GM19452 (cell line): Measurements from ENCODE around the gene RABGAP1L.
A peak's percentile ranks its signal among the peaks of the same experiment; 100 is the strongest.
"Not testable (repeated sequence)": the region's sequence is repeated elsewhere in the genome, so short reads cannot be mapped to it uniquely, and the experiment has no call there.

Experiments used
- ATAC-seq: cut with Tn5 transposase; IDR thresholded peaks from one replicate; pipeline ENCODE4 v1.9.1; 2021; ENCODE audit not compliant: unreplicated experiment

RABGAP1L gene

GRCh38 chr1:174159252-174160108 lies at the start of gene RABGAP1L:
TSS of gene RABGAP1L (plus strand) at chr1:174159520.
- ATAC-seq: peak; percentile 59

DNA sequence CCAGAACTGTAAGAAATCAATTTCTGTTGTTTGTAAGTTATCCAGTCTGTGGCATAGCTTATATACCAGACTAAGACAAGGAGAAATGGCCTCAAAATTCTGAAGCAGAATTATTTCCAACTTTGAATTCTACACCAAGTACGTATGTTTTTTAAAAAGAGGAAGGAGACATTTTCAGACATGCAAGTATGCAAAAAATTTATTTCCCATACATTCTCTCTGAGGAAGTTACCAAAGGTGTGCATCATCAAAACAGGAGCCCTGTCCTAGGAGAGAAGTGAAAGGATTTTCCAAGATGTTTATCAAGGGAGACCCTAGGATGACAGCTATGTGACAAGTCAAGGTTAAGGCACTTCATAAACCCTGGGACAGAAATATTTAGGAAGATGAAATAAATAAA lies 49.3 kb upstream of the RABGAP1L start:
- no peak for ATAC-seq

DNA sequence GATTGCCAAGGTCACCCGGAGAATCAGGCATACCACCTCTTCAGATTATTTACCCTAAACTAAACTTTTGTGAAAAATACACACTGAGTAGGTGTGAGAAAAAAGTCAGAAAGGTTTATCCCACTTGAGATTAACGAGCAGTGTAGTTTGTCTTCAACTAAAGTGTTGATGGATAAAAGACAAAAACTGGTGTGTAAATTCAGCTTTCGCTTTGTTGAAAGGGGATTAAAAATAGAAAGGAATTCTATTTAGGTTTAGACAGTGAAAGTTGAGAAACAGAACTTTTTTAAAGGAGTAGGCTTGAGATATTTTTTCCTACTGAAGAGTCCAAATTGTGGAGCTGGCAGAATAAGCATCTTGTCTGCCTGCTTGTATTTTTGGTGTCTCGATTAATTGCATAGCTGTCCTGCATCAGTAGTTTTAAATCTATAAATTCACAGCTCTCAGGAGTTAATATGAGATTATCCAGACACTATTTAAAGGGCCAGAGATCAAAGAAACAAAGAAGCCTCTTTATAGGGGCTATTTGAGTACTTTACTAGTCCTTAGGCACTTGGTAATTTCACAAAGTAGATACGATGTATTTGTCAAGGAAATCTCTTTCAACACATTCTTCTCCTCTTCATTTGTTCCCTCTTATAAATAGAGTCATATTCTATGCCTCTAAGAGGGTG lies 46.7 kb upstream of the RABGAP1L start:
- ATAC-seq: no peak

DNA sequence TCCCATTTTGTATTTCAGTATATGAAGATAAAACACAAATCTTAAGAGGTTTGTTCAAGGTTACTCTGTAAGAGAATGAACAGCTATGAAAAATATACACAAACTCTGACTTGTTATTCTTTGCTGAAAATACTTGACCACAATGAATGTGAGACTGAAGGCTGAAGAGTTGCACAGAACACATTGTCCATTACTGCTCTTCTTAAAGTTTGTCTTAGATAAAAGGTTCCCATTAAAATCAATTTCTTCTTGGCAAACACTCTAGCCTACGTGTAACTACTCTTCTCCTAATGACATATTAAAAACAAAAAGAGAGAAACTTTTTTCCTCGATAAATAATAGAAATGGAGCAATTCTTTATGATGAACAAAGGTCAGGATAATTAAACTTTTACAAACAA lies 45.2 kb upstream of the RABGAP1L start:
- ATAC-seq: no peak

- no peak for ATAC-seq
These were observed 44.4 kb upstream of the RABGAP1L start for GRCh38 chr1:174114788-174115448.

GRCh38 chr1:174116042-174116441 lies 43.3 kb upstream of the RABGAP1L start:
- ATAC-seq: no peak

DNA sequence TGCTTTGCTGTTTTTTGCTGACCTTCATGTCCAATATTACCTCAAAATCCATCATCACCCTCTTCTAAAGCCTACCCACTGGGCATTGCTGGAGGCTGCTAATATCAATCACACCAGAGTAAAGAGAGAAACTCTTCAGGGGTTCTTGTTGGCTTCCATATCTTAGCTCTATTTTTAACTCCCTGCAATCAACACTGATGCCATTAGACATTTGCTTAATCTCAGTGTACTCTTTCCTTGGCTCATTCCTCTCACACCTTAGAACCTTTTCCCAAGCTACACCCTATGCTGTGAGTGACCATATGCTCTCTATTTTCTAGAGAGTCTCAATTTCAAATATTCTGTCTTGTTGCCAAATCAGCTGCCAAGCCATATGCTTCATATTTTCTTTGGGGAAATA lies 40.6 kb upstream of the RABGAP1L start:
- ATAC-seq: no peak

- ATAC-seq: not testable (repeated sequence)
These were observed 37.0 kb upstream of the RABGAP1L start for GRCh38 chr1:174122318-174122717.

GRCh38 chr1:174123843-174124242 lies 35.5 kb upstream of the RABGAP1L start:
- ATAC-seq: no peak

DNA sequence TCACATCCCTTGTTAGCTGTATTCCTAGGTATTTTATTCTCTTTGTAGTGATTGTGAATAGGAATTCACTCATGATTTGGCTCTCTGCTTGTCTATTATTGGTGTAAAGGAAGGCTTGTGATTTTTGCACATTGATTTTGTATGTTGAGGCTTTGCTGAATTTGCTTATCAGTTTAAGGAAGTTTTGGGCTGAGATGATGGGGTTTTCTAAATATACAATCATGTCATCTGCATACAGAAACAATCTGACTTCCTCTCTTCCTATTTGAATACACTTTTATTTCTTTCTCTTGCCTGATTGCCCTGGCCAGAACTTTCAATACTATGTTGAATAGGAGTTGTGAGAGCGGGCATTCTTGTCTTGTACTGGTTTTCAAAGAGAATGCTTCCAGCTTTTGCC lies 32.1 kb upstream of the RABGAP1L start:
- not testable (repeated sequence) for ATAC-seq

- ATAC-seq: no peak
These were observed 28.2 kb upstream of the RABGAP1L start for GRCh38 chr1:174131032-174131638.

DNA sequence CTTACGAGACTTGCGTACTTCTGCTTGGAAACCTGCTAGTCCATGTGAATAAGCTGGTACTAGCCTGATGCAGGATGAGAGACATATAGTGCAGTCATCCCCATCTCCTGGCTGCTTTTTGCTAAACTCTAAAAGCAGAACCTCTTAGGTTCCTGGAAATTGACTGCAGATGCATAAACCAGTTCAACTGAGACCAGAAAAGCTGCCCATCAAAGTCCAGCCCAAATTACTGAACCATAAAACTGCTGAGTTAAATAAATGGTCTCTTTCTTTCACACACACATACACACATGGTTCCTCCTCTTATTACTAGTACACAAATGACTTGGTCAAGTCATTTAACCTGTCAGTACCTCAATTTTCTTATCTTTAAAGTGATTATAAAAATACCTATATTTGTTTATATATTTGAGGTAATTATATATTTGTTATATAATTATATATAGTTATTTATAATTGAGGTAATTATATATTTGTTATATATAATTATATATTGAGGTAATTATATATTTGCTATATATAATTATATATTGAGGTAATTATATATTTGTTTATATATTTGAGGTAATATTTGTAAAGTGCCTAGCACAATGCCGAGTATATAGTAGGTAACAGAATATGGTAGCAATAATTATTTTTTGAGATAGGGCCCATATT lies 25.2 kb upstream of the RABGAP1L start:
- peak; percentile 76 for ATAC-seq

DNA sequence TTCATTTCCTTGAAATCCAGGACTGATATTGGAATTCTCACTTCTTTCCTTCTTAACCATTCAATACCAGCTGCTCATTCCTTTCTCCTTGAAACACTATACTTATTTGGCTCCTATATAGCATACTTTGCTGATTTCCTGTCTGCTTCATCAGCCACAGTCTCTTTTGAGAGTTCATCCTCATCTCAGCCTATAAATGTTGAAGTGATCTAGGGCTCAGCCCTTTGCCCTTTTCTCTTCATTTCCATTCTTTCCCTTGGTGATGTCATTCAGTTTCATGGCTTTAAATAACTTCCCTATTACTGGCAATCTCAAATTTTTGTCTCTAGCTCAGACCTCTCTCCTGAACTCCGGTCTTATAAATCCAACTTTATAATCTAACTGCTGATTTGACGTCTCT lies 24.1 kb upstream of the RABGAP1L start:
- no peak for ATAC-seq

GRCh38 chr1:174136714-174137113 lies 22.6 kb upstream of the RABGAP1L start:
- no peak for ATAC-seq

- ATAC-seq: no peak
These were observed 16.5 kb upstream of the RABGAP1L start for GRCh38 chr1:174142836-174143235.

DNA sequence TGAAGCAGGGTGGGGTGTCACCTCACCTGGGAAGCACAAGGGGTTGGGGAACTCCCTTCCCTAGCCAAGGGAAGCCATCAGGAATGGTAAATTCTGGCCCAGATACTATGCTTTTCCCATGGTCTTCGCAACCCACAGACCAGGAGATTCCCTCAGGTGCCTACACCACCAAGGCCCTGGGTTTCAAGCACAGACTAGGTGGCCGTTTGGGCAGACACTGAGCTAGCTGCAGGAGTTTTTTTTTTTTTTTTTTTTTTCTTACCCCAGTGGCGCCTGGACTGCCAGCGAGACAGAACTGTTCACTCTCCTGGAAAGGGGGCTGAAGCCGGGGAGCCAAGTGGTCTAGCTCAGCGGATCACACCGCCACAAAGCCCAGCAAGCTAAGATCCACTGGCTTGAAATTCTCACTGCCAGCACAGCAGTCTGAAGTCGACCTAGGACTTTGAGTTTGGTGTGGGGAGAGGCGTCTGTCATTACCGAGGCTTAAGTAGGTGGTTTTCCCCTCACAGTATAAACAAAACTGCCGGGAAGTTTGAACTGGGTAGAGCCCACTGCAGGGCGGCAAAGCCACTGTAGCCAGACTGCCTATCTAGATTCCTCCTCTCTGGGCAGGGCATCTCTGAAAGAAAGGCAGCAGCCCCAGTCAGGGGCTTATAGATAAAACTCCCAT lies 15.5 kb upstream of the RABGAP1L start:
- ATAC-seq: not testable (repeated sequence)

GRCh38 chr1:174144397-174144783 lies 14.9 kb upstream of the RABGAP1L start:
- ATAC-seq: not testable (repeated sequence)

DNA sequence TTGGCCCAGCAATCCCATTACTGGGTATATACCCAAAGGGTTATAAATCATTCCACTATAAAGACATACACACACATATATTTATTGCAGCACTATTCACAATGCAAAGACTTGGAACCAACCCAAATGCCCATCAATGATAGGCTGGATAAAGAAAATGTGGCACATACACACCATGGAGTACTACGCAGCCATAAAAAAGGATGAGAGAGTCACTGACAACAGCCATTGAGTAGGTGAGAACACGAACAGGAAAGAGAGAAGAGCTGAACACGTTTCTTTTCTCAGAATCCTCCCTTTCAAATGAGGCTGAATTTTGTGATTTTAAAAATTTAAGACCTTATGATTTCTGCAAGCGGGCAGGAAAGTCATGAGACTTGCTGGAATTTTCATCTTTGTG lies 10.1 kb upstream of the RABGAP1L start:
- no peak for ATAC-seq

DNA sequence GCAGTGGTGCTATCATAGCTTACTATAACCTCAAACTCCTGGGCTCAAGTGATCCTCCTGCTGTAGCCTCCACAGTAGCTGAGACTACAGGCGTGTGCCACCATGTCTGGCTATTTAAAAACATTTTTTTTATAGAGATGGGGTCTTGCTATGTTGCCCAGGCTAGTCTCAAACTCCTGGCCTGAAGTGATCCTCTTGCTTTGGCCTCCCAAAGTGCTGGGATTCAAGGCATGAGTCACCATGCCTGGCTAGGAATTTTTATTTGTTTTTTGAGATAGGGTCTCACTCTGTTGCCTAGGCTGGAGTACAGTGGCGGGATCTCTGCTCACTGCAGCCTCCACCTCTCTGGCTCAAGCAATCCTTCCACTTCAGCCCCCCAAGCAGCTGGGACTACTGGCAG lies 8.8 kb upstream of the RABGAP1L start:
- ATAC-seq: no peak

GRCh38 chr1:174152427-174152826 lies 6.9 kb upstream of the RABGAP1L start:
- ATAC-seq: no peak
